ENCODE results near the gene ROBO1.

GRCh38 chr3:78665776-78666469 is 1101.9 kb downstream of the ROBO1 start:
- TF ChIP-seq EZH2phosphoT487 (IDR thresholded peaks at IDR 0.05; ENCODE audit: insufficient read depth, low read depth) (no peak), EZH2 (IDR thresholded peaks at IDR 0.05; ENCODE audit: insufficient read depth, poor library complexity, severe bottlenecking) (no peak)
